ENCODE measurements around the gene TMA7. TPM values are rescaled to one million over a fixed set of nuclear protein-coding genes. Genes with fewer than 3 reads are reported as not detected.

TMA7 gene
- total and polyA plus RNA-seq, 2 of the 13 experiments (the other 11 are each of a cell fraction or from before 2014, with no cell fraction given), result 100 to 486 TPM

DNA sequence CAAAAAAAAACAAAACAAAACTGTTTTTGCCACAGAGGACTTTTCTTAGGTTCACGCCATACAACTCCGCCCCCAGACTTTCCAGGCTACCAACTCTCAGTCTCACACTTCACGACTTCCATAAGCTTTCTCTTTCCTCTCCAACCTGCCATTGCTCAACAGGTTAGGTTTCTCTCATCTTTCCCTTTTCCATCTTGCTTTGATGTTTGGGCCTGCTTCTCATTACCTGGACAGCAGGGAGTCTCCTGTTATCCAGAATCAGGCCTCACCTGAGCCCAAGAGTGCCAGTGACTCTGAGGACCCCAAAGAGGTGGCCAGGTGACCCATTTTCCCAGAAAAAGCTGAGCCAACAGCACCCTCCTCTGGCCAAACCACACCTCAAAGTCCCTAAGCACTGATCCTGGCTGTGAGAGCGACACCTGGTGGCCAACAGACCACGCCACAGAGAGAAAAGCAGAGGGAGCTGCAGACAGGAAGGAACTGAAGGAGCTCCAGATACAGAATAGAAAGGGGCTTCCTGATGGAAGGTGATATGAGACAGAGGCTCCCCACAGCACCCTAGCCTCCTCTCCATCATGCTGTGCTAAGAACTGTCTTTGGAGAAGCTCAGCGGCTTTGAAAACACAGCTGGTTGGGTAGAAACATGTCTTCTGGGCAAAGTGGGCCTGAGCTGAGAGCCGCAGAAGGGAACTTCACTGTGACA lies 4.1 kb upstream of the TMA7 start (continued):
- no peak for TF ChIP-seq PAF1 (CRISPR knock-in tag; IDR thresholded peaks at IDR 0.05)
- no peak for TF ChIP-seq ZNF354B (CRISPR knock-in tag; IDR thresholded peaks at IDR 0.05)
- no peak for TF ChIP-seq MTA3 (CRISPR knock-in tag; IDR thresholded peaks at IDR 0.05)
- TF ChIP-seq ZNF180 (CRISPR knock-in tag; IDR thresholded peaks at IDR 0.05; ENCODE audit: borderline replicate concordance, low read depth), result no peak
- TF ChIP-seq ZNF276 (CRISPR knock-in tag; IDR thresholded peaks at IDR 0.05; ENCODE audit: low read depth), result no peak
- TF ChIP-seq, protein P1, sequence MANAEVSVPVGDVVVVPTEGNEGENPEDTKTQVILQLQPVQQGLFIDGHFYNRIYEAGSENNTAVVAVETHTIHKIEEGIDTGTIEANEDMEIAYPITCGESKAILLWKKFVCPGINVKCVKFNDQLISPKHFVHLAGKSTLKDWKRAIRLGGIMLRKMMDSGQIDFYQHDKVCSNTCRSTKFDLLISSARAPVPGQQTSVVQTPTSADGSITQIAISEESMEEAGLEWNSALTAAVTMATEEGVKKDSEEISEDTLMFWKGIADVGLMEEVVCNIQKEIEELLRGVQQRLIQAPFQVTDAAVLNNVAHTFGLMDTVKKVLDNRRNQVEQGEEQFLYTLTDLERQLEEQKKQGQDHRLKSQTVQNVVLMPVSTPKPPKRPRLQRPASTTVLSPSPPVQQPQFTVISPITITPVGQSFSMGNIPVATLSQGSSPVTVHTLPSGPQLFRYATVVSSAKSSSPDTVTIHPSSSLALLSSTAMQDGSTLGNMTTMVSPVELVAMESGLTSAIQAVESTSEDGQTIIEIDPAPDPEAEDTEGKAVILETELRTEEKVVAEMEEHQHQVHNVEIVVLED (CRISPR knock-in tag; IDR thresholded peaks at IDR 0.05; ENCODE audit: borderline replicate concordance), result no peak; the same call in 1 of the 2 replicates
- no peak for TF ChIP-seq ZNF569 (CRISPR knock-in tag; IDR thresholded peaks at IDR 0.05; ENCODE audit: borderline replicate concordance)
- TF ChIP-seq ZBTB8A (CRISPR knock-in tag; IDR thresholded peaks at IDR 0.05; ENCODE audit: borderline replicate concordance, low read depth), result no peak
- TF ChIP-seq HNF1B (CRISPR knock-in tag; IDR thresholded peaks at IDR 0.05), result peak; percentile 82
- TF ChIP-seq NFYC (CRISPR knock-in tag; IDR thresholded peaks at IDR 0.05), result 0 out of 2 replicates have a peak, but pooled peaks have one; percentile 20
- TF ChIP-seq ZNF605 (CRISPR knock-in tag; IDR thresholded peaks at IDR 0.05), result no peak
- TF ChIP-seq KDM3A (CRISPR knock-in tag; IDR thresholded peaks at IDR 0.05; ENCODE audit: low read depth), result peak; percentile 65; the same call in 1 of the 2 replicates
- TF ChIP-seq, protein P2, sequence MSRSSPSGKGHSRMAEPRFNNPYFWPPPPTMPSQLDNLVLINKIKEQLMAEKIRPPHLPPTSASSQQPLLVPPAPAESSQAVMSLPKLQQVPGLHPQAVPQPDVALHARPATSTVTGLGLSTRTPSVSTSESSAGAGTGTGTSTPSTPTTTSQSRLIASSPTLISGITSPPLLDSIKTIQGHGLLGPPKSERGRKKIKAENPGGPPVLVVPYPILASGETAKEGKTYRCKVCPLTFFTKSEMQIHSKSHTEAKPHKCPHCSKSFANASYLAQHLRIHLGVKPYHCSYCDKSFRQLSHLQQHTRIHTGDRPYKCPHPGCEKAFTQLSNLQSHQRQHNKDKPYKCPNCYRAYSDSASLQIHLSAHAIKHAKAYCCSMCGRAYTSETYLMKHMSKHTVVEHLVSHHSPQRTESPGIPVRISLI (CRISPR knock-in tag; IDR thresholded peaks at IDR 0.05; ENCODE audit: borderline replicate concordance), result no peak
- TF ChIP-seq ATF7 (IDR thresholded peaks at IDR 0.05), result no peak
- no peak for TF ChIP-seq ATF7 (CRISPR knock-in tag; IDR thresholded peaks at IDR 0.05)
- no peak for TF ChIP-seq PREB (CRISPR knock-in tag; IDR thresholded peaks at IDR 0.05)
- TF ChIP-seq, protein P3, sequence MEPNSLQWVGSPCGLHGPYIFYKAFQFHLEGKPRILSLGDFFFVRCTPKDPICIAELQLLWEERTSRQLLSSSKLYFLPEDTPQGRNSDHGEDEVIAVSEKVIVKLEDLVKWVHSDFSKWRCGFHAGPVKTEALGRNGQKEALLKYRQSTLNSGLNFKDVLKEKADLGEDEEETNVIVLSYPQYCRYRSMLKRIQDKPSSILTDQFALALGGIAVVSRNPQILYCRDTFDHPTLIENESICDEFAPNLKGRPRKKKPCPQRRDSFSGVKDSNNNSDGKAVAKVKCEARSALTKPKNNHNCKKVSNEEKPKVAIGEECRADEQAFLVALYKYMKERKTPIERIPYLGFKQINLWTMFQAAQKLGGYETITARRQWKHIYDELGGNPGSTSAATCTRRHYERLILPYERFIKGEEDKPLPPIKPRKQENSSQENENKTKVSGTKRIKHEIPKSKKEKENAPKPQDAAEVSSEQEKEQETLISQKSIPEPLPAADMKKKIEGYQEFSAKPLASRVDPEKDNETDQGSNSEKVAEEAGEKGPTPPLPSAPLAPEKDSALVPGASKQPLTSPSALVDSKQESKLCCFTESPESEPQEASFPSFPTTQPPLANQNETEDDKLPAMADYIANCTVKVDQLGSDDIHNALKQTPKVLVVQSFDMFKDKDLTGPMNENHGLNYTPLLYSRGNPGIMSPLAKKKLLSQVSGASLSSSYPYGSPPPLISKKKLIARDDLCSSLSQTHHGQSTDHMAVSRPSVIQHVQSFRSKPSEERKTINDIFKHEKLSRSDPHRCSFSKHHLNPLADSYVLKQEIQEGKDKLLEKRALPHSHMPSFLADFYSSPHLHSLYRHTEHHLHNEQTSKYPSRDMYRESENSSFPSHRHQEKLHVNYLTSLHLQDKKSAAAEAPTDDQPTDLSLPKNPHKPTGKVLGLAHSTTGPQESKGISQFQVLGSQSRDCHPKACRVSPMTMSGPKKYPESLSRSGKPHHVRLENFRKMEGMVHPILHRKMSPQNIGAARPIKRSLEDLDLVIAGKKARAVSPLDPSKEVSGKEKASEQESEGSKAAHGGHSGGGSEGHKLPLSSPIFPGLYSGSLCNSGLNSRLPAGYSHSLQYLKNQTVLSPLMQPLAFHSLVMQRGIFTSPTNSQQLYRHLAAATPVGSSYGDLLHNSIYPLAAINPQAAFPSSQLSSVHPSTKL (CRISPR knock-in tag; IDR thresholded peaks at IDR 0.05), result 0 out of 2 replicates have a peak, but pooled peaks have one; percentile 33
